ENCODE results near the gene PRUNE2.
"Not testable (repeated sequence)": the region's sequence is repeated elsewhere in the genome, so short reads cannot be mapped to it uniquely, and the experiment has no call there.

Gene PRUNE2

GRCh38 chr9:76793784-76794431, 112.0 kb downstream of the PRUNE2 start:
- FAIRE-seq = no peak

- FAIRE-seq = no peak
Measured at GRCh38 chr9:76789840-76790239, 116.1 kb downstream of the PRUNE2 start.

GRCh38 chr9:76787677-76788076, 118.2 kb downstream of the PRUNE2 start:
- FAIRE-seq = no peak

- FAIRE-seq = no peak
Measured at GRCh38 chr9:76785501-76785900, 120.4 kb downstream of the PRUNE2 start.

GRCh38 chr9:76784881-76785280, 121.0 kb downstream of the PRUNE2 start:
- FAIRE-seq = no peak

GRCh38 chr9:76772686-76773445, 133.0 kb downstream of the PRUNE2 start:
- peak; percentile 99 for FAIRE-seq

- no peak for FAIRE-seq
Measured at GRCh38 chr9:76766126-76766525, 139.8 kb downstream of the PRUNE2 start.

GRCh38 chr9:76764138-76764537, 141.8 kb downstream of the PRUNE2 start, which contains the start of gene PCA3:
TSS of gene PCA3 (plus strand) at chr9:76764438.
- no peak for FAIRE-seq

- FAIRE-seq = peak; percentile 98
Measured at GRCh38 chr9:76761448-76761847, 144.5 kb downstream of the PRUNE2 start.

- FAIRE-seq = no peak
Measured at GRCh38 chr9:76759732-76760131, 146.2 kb downstream of the PRUNE2 start.

- no peak for FAIRE-seq
Measured at GRCh38 chr9:76758476-76758875, 147.4 kb downstream of the PRUNE2 start.

GRCh38 chr9:76756941-76757673, 148.8 kb downstream of the PRUNE2 start:
- no peak for FAIRE-seq

GRCh38 chr9:76756268-76756640, 149.7 kb downstream of the PRUNE2 start:
- no peak for FAIRE-seq

- no peak for FAIRE-seq
Measured at GRCh38 chr9:76751001-76751400, 154.9 kb downstream of the PRUNE2 start.

- no peak for FAIRE-seq
Measured at GRCh38 chr9:76744336-76744735, 161.6 kb downstream of the PRUNE2 start.

- FAIRE-seq = no peak
Measured at GRCh38 chr9:76743931-76744330, 162.0 kb downstream of the PRUNE2 start.

GRCh38 chr9:76742890-76743289, 163.0 kb downstream of the PRUNE2 start:
- not testable (repeated sequence) for FAIRE-seq

- no peak for FAIRE-seq
Measured at GRCh38 chr9:76741524-76741923, 164.4 kb downstream of the PRUNE2 start.

- no peak for FAIRE-seq
Measured at GRCh38 chr9:76738402-76738801, 167.5 kb downstream of the PRUNE2 start.

GRCh38 chr9:76737154-76737902, 168.6 kb downstream of the PRUNE2 start:
- FAIRE-seq = no peak

GRCh38 chr9:76734716-76735115, 171.2 kb downstream of the PRUNE2 start:
- FAIRE-seq = no peak

GRCh38 chr9:76733096-76733495, 172.8 kb downstream of the PRUNE2 start:
- no peak for FAIRE-seq

- no peak for FAIRE-seq
Measured at GRCh38 chr9:76732341-76732958, 173.5 kb downstream of the PRUNE2 start.

Measured in A204.1 (cell line).